SK-N-SH (cell line): ENCODE measurements around the gene GDF9. TPM values are rescaled to one million over a fixed set of nuclear protein-coding genes. Genes with fewer than 3 reads are reported as not detected.

Experiments used
- CTCF ChIA-PET: fragments of 300-600, 350-600 bp; formaldehyde crosslinking; extraction: SDS; loops from one replicate; lab custom pipeline; 2021; lab: Yijun Ruan, JAX
- POLR2A ChIA-PET: fragments of 350-600 bp; sonication (Branson Sonifier 250); formaldehyde crosslinking; extraction: SDS; loops from one replicate; lab custom pipeline; 2020; ENCODE audit warnings: antibody characterized with exemption, inconsistent platforms; lab: Yijun Ruan, JAX
- DNase-seq: peaks from one replicate; pipeline ENCODE4 v3.0.0; 2012
- H2AFZ ChIP-seq: fragments of 200-600 bp; sonication (generic); 2 replicates; pipeline ENCODE4 v1.8.1; 2016; ENCODE audit warnings: antibody characterized with exemption, mild to moderate bottlenecking, low read depth
- H3F3A ChIP-seq: fragments of 200-600 bp; sonication (generic); replicated peaks from 2 replicates; pipeline ENCODE3; 2016; ENCODE audit warnings: antibody characterized with exemption, mild to moderate bottlenecking; ENCODE audit not compliant: insufficient read depth
- H3K27ac ChIP-seq, 2 experiments: fragments of 200-500 bp in 1 of 2; fragments of 200-600 bp in 1 of 2; sonication (Bioruptor generic) in 1 of 2; sonication (generic), shearing (Covaris generic) in 1 of 2; 2 replicates each; pipeline versions ENCODE4 v1.5.1 to v1.6.1; 2014 to 2016; ENCODE audit warnings: low read depth in 2 of 2, inconsistent platforms in 1 of 2, low read length in 1 of 2, mild to moderate bottlenecking in 1 of 2, mixed read lengths in 1 of 2
- H3K27me3 ChIP-seq: fragments of 200-600 bp; sonication (generic), shearing (Covaris generic); 2 replicates; pipeline ENCODE4 v1.6.1; 2016; ENCODE audit warnings: mixed run types; ENCODE audit not compliant: insufficient read depth
- H3K36me3 ChIP-seq, 2 experiments: fragments of 200-500 bp in 1 of 2; fragments of 200-600 bp in 1 of 2; sonication (Bioruptor generic) in 1 of 2; sonication (generic) in 1 of 2; replicated peaks in 1 of 2; 2 replicates each; pipeline versions ENCODE3 to v1.5.1; 2014 to 2016; ENCODE audit warnings: low read length in 1 of 2, mild to moderate bottlenecking in 1 of 2; ENCODE audit not compliant: insufficient read depth in 2 of 2, control insufficient read depth in 1 of 2
- H3K4me1 ChIP-seq, 2 experiments: fragments of 200-500 bp in 1 of 2; fragments of 200-600 bp in 1 of 2; sonication (Bioruptor generic) in 1 of 2; sonication (generic), shearing (Covaris generic) in 1 of 2; 2 replicates each; pipeline versions ENCODE4 v1.5.1 to v1.6.1; 2014 to 2016; ENCODE audit warnings: low read depth in 1 of 2, low read length in 1 of 2, mixed run types in 1 of 2; ENCODE audit not compliant: insufficient read depth in 2 of 2, control insufficient read depth in 1 of 2
- H3K4me2 ChIP-seq: fragments of 200-600 bp; sonication (generic), shearing (Covaris generic); 2 replicates; pipeline ENCODE4 v1.6.1; 2017; ENCODE audit warnings: mixed run types
- H3K4me3 ChIP-seq, 2 experiments: fragments of 200-500 bp in 1 of 2; fragments of 200-600 bp in 1 of 2; sonication (Bioruptor generic) in 1 of 2; sonication (generic), shearing (Covaris generic) in 1 of 2; 2 replicates each; pipeline versions ENCODE4 v1.5.1 to v1.8.1; 2014 to 2016; ENCODE audit warnings: low read depth in 2 of 2, inconsistent platforms in 1 of 2, low read length in 1 of 2, mild to moderate bottlenecking in 1 of 2, mixed read lengths in 1 of 2, moderate library complexity in 1 of 2
- H3K79me2 ChIP-seq: fragments of 200-600 bp; sonication (generic); 2 replicates; pipeline ENCODE4 v1.8.1; 2017; ENCODE audit warnings: mild to moderate bottlenecking; ENCODE audit not compliant: insufficient read depth
- H3K9ac ChIP-seq: fragments of 200-600 bp; sonication (generic); 2 replicates; pipeline ENCODE4 v1.6.1; 2017; ENCODE audit warnings: mixed run types
- H3K9me2 ChIP-seq: fragments of 200-600 bp; sonication (generic); 2 replicates; pipeline ENCODE4 v1.6.1; 2017; ENCODE audit warnings: mixed run types
- H3K9me3 ChIP-seq: fragments of 200-600 bp; sonication (generic); 2 replicates; pipeline ENCODE4 v1.6.1; 2017; ENCODE audit warnings: mixed run types, mild to moderate bottlenecking, moderate library complexity
- H4K20me1 ChIP-seq: fragments of 200-600 bp; sonication (generic); 2 replicates; pipeline ENCODE4 v1.6.1; 2017; ENCODE audit warnings: mild to moderate bottlenecking, mixed run types; ENCODE audit not compliant: insufficient read depth
- EZH2phosphoT487 ChIP-seq: fragments of 200-600 bp; sonication (generic); IDR thresholded peaks from 2 replicates; pipeline ENCODE4 v1.6.1; 2017; ENCODE audit warnings: low read depth, mixed run types, mild to moderate bottlenecking, antibody characterized with exemption, moderate library complexity, borderline replicate concordance
- FOSL2 ChIP-seq: IDR thresholded peaks from 2 replicates; pipeline ENCODE4 v1.4.0; 2012; ENCODE audit warnings: low read depth, mild to moderate bottlenecking, moderate library complexity, borderline replicate concordance
- FOXJ3 ChIP-seq: sonication (generic); formaldehyde crosslinking; IDR thresholded peaks from 2 replicates; pipeline ENCODE4 v1.5.1; 2020; ENCODE audit warnings: mild to moderate bottlenecking, missing genetic modification reagents
- IRF3 ChIP-seq: fragments of 150-350 bp; IDR thresholded peaks from 2 replicates; pipeline ENCODE4 v1.6.1; 2016; ENCODE audit warnings: mild to moderate bottlenecking, low read depth, low read length
- JUND ChIP-seq: IDR thresholded peaks from 2 replicates; pipeline ENCODE4 v1.4.0; 2012
- MAX ChIP-seq: IDR thresholded peaks from 2 replicates; pipeline ENCODE4 v1.4.0; 2012; ENCODE audit warnings: low read depth
- MEF2A ChIP-seq: IDR thresholded peaks from 2 replicates; pipeline ENCODE4 v1.4.0; 2012; ENCODE audit warnings: low read depth, borderline replicate concordance
- POLR2AphosphoS5 ChIP-seq: IDR thresholded peaks from 2 replicates; pipeline ENCODE4 v1.6.1; 2012; ENCODE audit warnings: low read depth, low read length
- RCOR1 ChIP-seq: fragments of 150-350 bp; IDR thresholded peaks from 2 replicates; pipeline ENCODE4 v1.6.1; 2017; ENCODE audit warnings: antibody characterized with exemption, low read length
- RXRA ChIP-seq: IDR thresholded peaks from 2 replicates; pipeline ENCODE4 v1.4.0; 2012; ENCODE audit warnings: low read depth, mild to moderate bottlenecking, borderline replicate concordance
- SMC3 ChIP-seq: IDR thresholded peaks from 2 replicates; pipeline ENCODE4 v1.6.1; 2012; ENCODE audit warnings: low read depth, low read length, improper control_type of control experiment
- TAF1 ChIP-seq: IDR thresholded peaks from 2 replicates; pipeline ENCODE4 v1.6.1; 2012; ENCODE audit warnings: low read depth, mild to moderate bottlenecking, low read length, moderate library complexity, borderline replicate concordance
- TCF12 ChIP-seq: IDR thresholded peaks from 2 replicates; pipeline ENCODE4 v1.4.0; 2012
- TEAD4 ChIP-seq: IDR thresholded peaks from 2 replicates; pipeline ENCODE4 v1.4.0; 2012; ENCODE audit warnings: mild to moderate bottlenecking, borderline replicate concordance; ENCODE audit not compliant: insufficient read depth
- USF1 ChIP-seq: IDR thresholded peaks from 2 replicates; pipeline ENCODE4 v1.4.0; 2012; ENCODE audit warnings: low read depth, borderline replicate concordance
- YY1 ChIP-seq: IDR thresholded peaks from 2 replicates; pipeline ENCODE4 v1.4.0; 2012; ENCODE audit warnings: low read depth, mild to moderate bottlenecking
- WGBS: methylation state at CpG from one replicate; pipeline ENCODE4 v1.1.6; 2017; ENCODE audit warnings: low lambda C conversion rate; 5-methylcytosine and 5-hydroxymethylcytosine counted together
- polyA plus RNA-seq, 3 experiments: library from polyadenylated mRNA; depleted of rRNA; stranded (reverse); fragments of >200 nt; gene quantifications; 2 replicates each; pipeline ENCODE4 v1.2.3, GENCODE V29; 2012
- TF ChIP-seq, protein P1 (sequence below): IDR thresholded peaks from 2 replicates; pipeline ENCODE4 v1.4.0; 2012; ENCODE audit warnings: low read depth, borderline replicate concordance
- TF ChIP-seq, protein P2 (sequence below): fragments of 200-600 bp; sonication (generic); IDR thresholded peaks from 2 replicates; pipeline ENCODE4 v1.6.1; 2017; ENCODE audit warnings: antibody characterized with exemption, mild to moderate bottlenecking, moderate library complexity

Gene GDF9
- polyA plus RNA-seq, 1 of the 3 experiments (the other 2 are of a cell fraction), result 0.82 TPM

GRCh38 chr5:132871459-132872284, 5.4 kb upstream of the GDF9 start (continued):
- TF ChIP-seq, protein P1, sequence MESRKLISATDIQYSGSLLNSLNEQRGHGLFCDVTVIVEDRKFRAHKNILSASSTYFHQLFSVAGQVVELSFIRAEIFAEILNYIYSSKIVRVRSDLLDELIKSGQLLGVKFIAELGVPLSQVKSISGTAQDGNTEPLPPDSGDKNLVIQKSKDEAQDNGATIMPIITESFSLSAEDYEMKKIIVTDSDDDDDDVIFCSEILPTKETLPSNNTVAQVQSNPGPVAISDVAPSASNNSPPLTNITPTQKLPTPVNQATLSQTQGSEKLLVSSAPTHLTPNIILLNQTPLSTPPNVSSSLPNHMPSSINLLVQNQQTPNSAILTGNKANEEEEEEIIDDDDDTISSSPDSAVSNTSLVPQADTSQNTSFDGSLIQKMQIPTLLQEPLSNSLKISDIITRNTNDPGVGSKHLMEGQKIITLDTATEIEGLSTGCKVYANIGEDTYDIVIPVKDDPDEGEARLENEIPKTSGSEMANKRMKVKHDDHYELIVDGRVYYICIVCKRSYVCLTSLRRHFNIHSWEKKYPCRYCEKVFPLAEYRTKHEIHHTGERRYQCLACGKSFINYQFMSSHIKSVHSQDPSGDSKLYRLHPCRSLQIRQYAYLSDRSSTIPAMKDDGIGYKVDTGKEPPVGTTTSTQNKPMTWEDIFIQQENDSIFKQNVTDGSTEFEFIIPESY, result no peak
- TF ChIP-seq POLR2AphosphoS5, result no peak; the same call in 1 of the 2 replicates
- TF ChIP-seq USF1, result no peak
- TF ChIP-seq SMC3, result no peak
- no peak for TF ChIP-seq MEF2A
- no peak for TF ChIP-seq FOXJ3 (CRISPR knock-in tag)
- TF ChIP-seq MAX, result no peak

- H3K79me2 ChIP-seq, result peaks cover 18% of the 10 kb centered on the region
- peaks cover 37 to 66% of the 10 kb centered on the region in 2 experiments for H3K36me3 ChIP-seq
- 45% methylated on average over 2 of the region's 2 CpGs for whole genome bisulfite sequencing
- H3K4me2 ChIP-seq, result no peak overlapping the region
- H3K9me2 ChIP-seq, result no peaks in the 10 kb centered on the region
- H3K9me3 ChIP-seq, result no peaks in the 10 kb centered on the region
- no peak overlapping the region for H3K9ac ChIP-seq
- H3K27ac ChIP-seq, result no peak overlapping the region; a peak in 1 of 4 replicates
- ChIA-PET POLR2A (no interaction called here), CTCF (interaction anchor here (1.3 to 11.1 kb wide), 3 partner anchors 12 to 41 kb away, joined by 7 to 75 read pairs (median 7); partner anchors contain the start of gene SHROOM1)
- H2AFZ ChIP-seq, result no peak overlapping the region
- H4K20me1 ChIP-seq, result no peaks in the 10 kb centered on the region
- H3K4me3 ChIP-seq, result no peak overlapping the region
- DNase-seq, result no peak
- H3K27me3 ChIP-seq, result no peaks in the 10 kb centered on the region
- H3F3A ChIP-seq, result peaks cover 9% of the 10 kb centered on the region
- peaks cover 7 to 9% of the 10 kb centered on the region in 2 experiments; a peak in 3 of 4 replicates for H3K4me1 ChIP-seq
- TF ChIP-seq MAX, result no peak
- no peak for TF ChIP-seq YY1
- TF ChIP-seq TCF12, result no peak
- TF ChIP-seq FOSL2, result no peak
- TF ChIP-seq FOXJ3 (CRISPR knock-in tag), result no peak
- TF ChIP-seq RCOR1, result no peak
- TF ChIP-seq, protein P1, result no peak
- TF ChIP-seq RXRA, result no peak
- TF ChIP-seq IRF3, result no peak
- no peak for TF ChIP-seq POLR2AphosphoS5
- no peak for TF ChIP-seq USF1
- TF ChIP-seq JUND, result no peak
- no peak for TF ChIP-seq EZH2phosphoT487
- no peak for TF ChIP-seq TEAD4
- TF ChIP-seq, protein P2, sequence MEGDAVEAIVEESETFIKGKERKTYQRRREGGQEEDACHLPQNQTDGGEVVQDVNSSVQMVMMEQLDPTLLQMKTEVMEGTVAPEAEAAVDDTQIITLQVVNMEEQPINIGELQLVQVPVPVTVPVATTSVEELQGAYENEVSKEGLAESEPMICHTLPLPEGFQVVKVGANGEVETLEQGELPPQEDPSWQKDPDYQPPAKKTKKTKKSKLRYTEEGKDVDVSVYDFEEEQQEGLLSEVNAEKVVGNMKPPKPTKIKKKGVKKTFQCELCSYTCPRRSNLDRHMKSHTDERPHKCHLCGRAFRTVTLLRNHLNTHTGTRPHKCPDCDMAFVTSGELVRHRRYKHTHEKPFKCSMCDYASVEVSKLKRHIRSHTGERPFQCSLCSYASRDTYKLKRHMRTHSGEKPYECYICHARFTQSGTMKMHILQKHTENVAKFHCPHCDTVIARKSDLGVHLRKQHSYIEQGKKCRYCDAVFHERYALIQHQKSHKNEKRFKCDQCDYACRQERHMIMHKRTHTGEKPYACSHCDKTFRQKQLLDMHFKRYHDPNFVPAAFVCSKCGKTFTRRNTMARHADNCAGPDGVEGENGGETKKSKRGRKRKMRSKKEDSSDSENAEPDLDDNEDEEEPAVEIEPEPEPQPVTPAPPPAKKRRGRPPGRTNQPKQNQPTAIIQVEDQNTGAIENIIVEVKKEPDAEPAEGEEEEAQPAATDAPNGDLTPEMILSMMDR, result no peak
- no peak for TF ChIP-seq TAF1
Measured at GRCh38 chr5:132870801-132871200, 4.5 kb upstream of the GDF9 start.
